ENCODE data around the gene AACS. TPM values are rescaled to one million over a fixed set of nuclear protein-coding genes. Genes with fewer than 3 reads are reported as not detected.

AACS gene
- polyA plus RNA-seq (2011; rRNA removed) (18.6 and 19.3 TPM in 2 replicates), polyA plus RNA-seq (2017; fragmentation: RNase III; extraction: RNeasy Plus Mini Kit Qiagen cat#74134 plus additional on column Dnase treatment) (17.2 to 20.5 TPM (median 20.4 TPM) in 3 replicates), polyA minus RNA-seq (2011; rRNA and poly(A)+ RNA removed) (22.1 and 30.9 TPM in 2 replicates)
- polyA plus RNA-seq (2012; cell fraction: cytosol; rRNA removed) = 16.4 and 18.1 TPM in 2 replicates
- 40.4 and 45.8 TPM in 2 replicates for polyA plus RNA-seq (2012; cell fraction: nucleus; rRNA removed)

GRCh38 chr12:125065021-125065918, at the start of gene AACS:
AACS (plus strand) TSS chr12:125065435; CDS start chr12:125065585, 150 bp downstream.
- Histone ChIP-seq H3K4me2 (peak within 1 kb of the TSS; percentile 97), H3K4me1 (peaks cover 10% of the 10 kb centered on the region; the same call in 2 of the 3 replicates), H3K9me3 (no peaks in the 10 kb centered on the region), H3K4me3 (peak within 1 kb of the TSS; percentile 85), H3K27ac (peak within 1 kb of the TSS; percentile 83 to 86)
- under 1% methylated on average over 32 of the region's 80 CpGs for WGBS (ENCODE audit: missing lambda C conversion rate)
- no peak for FAIRE-seq
- TF ChIP-seq PHF8 (IDR thresholded peaks at IDR 0.05; ENCODE audit: borderline replicate concordance, low read depth) (peak; percentile 78), PBX3 (IDR thresholded peaks at IDR 0.05) (peak; percentile 57; the same call in 1 of the 2 replicates), MAX (IDR thresholded peaks at IDR 0.05) (peak; percentile 60; the same call in 1 of the 2 replicates), JUN (IDR thresholded peaks at IDR 0.05) (peak; percentile 25 to 63; a peak in 3 of 5 replicates), BCL3 (IDR thresholded peaks at IDR 0.05) (peak; percentile 72; the same call in 1 of the 3 replicates), MYC (IDR thresholded peaks at IDR 0.05; ENCODE audit: borderline replicate concordance, low read length) (no peak), E2F6 (IDR thresholded peaks at IDR 0.05; ENCODE audit: borderline replicate concordance, low read depth) (no peak), POLR2A (IDR thresholded peaks at IDR 0.05; ENCODE audit: low read length) (peak; percentile 72), NR3C1 (IDR thresholded peaks at IDR 0.05) (no peak), ATOH8 (CRISPR knock-in tag; IDR thresholded peaks at IDR 0.05; ENCODE audit: low read depth) (no peak), ZNF302 (CRISPR knock-in tag; IDR thresholded peaks at IDR 0.05) (no peak), MAZ (IDR thresholded peaks at IDR 0.05; ENCODE audit: borderline replicate concordance, low read depth, low read length) (no peak)
- ChIA-PET POLR2A (interaction anchor here (0.6 kb wide), 1 partner anchor 76 kb away, joined by 3 read pairs; the partner anchor contains the start of gene DHX37), CTCF (interaction anchor here (1.5 to 1.9 kb wide), 2 partner anchors 15 to 24 kb away, joined by 5 to 9 read pairs; no protein-coding TSS in a partner anchor)
- ATAC-seq = peak; percentile 93 to 94
- DNase-seq (ENCODE audit: low read depth in 1 of 2, low spot score in 1 of 2) = peak; percentile 80 to 83

- H3K4me3 ChIP-seq = no peak overlapping the region
- H3K27ac ChIP-seq = no peak overlapping the region
- ChIA-PET POLR2A (no interaction called here), CTCF (no interaction called here)
- no peak for ATAC-seq
- H3K9me3 ChIP-seq = no peaks in the 10 kb centered on the region
- H3K4me2 ChIP-seq = no peak overlapping the region
- no peak for FAIRE-seq
- TF ChIP-seq SREBF2 (IDR thresholded peaks at IDR 0.05) (no peak), MYC (IDR thresholded peaks at IDR 0.05; ENCODE audit: borderline replicate concordance, low read length) (no peak), FOSL2 (IDR thresholded peaks at IDR 0.05) (no peak), FOSL2 (CRISPR knock-in tag; IDR thresholded peaks at IDR 0.05) (no peak), CTCF (IDR thresholded peaks at IDR 0.05) (no peak), MAX (IDR thresholded peaks at IDR 0.05) (no peak), FOXS1 (CRISPR knock-in tag; IDR thresholded peaks at IDR 0.05) (no peak), JUNB (IDR thresholded peaks at IDR 0.05) (no peak), BHLHE40 (IDR thresholded peaks at IDR 0.05; ENCODE audit: low read depth, low read length) (no peak), RFX5 (IDR thresholded peaks at IDR 0.05) (no peak)
- H3K4me1 ChIP-seq = no peaks in the 10 kb centered on the region
- DNase-seq (ENCODE audit: low read depth in 1 of 2, low spot score in 1 of 2) = no peak
- WGBS (ENCODE audit: missing lambda C conversion rate) = 93% methylated on average over 24 of the region's 24 CpGs
Measured at GRCh38 chr12:125015680-125016310, 49.4 kb upstream of the AACS start.

Data from A549 (cell line).